GF-D8 (cell line): Measurements from ENCODE around the gene KIF16B.
"Not testable (repeated sequence)": the region's sequence is repeated elsewhere in the genome, so short reads cannot be mapped to it uniquely, and the experiment has no call there.

ENCODE experiments used
- DNase-seq: peaks from one replicate; lab custom pipeline; 2025; lab: John Stamatoyannopoulos, UW

Gene KIF16B

DNA sequence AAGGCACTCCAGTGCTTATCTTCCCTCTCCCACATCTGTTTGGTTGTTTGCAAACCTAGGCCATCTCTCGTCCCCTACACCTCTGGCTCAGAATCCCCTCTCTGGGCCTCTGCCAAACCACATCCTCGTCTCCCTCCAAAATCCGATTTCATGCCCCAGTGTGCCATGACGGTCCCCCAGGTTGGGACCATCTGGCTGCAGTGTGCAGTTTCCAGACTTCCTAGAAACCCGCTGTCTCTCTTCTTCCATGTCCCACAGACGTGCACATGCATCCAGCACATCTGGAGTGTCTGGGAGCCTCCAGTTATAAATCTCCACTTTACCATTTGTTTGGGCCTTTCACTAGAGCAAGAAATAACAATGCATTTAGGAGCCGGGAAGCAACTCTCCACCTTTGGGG lies 316.2 kb downstream of the KIF16B start:
- DNase-seq, result no peak

DNA sequence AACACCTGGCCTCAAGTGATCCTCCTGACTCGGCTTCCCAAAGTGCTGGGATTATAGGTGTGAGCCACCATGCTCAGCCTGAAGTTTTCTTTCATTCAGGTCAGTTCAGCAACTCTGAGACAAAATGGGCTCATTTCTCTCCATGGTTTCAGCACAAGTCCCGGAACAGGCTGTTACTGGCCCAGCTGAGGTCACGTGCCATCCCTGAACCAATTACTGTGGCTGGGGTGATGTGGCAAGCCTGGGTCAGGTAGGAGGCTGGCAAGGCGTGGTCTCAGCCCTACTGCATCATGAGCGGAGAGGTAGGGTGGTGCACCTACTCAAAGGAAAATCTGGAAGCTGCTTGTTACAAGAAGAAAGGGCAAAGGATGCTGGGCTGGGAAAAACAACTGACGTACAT lies 326.4 kb downstream of the KIF16B start:
- no peak for DNase-seq

- no peak for DNase-seq
These were observed 327.0 kb downstream of the KIF16B start for GRCh38 chr20:16246291-16246690.

GRCh38 chr20:16245879-16246278 lies 327.4 kb downstream of the KIF16B start:
- DNase-seq, result no peak

GRCh38 chr20:16244892-16245291 lies 328.4 kb downstream of the KIF16B start:
- DNase-seq, result no peak

DNA sequence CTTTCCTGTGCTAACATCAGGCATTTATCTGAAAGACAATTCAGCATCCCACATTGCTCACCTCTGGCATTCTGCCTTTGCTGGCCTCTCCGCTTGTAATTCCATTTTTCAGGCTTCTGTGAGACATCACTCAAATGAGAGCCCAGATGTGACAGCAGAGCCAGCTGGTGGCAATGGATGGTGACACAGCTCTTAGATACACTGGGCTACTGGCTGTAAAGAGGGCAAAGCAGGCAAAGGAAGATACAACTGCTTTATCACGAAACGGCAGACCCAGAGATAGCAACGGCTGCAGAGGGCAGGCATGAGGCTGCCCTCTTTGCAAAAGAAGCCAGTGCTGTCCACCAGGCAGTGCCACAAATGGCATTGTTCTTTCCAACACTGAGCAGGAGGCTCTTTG lies 329.8 kb downstream of the KIF16B start:
- no peak for DNase-seq

DNA sequence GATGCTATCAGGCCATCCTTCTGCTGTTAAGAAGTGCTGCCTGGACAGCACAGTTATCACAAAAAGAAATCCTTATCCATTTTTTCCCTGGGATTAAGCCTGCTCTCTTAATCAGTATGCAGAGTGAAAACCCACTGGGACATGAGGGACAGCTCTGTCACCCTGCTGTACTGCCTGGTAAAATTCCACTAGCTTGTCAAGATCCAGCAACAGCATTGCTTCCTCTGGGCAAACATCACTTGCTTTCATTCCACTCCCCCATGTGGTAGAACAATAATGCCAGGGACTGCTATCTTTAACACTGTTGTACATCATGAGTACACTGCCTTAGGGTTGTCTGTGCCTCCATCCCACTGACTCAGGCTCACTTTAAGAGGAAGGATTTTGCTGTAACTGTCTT lies 331.3 kb downstream of the KIF16B start:
- no peak for DNase-seq

- DNase-seq, result no peak
These were observed 332.9 kb downstream of the KIF16B start for GRCh38 chr20:16240355-16240754.

- no peak for DNase-seq
These were observed 336.5 kb downstream of the KIF16B start for GRCh38 chr20:16236589-16237241.

- DNase-seq, result no peak
These were observed 342.8 kb downstream of the KIF16B start for GRCh38 chr20:16230402-16230801.

DNA sequence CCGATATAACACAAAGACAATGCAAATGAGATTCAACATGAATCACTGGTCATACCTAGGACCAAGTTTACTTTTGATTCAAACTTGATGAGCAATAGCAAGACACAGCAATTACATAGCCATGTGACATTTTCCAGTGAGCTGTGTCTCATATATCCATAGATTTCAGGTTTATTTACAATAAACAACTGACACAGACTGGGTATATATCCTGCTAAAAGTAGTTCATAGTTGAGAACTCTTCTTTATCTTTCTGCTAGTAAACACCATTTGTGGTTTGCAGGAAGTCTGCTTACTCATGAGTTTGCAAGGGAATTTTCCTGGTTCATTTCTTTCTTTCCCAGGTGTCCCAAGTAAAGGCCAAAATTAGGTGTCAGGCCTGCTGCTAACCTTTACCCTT lies 343.4 kb downstream of the KIF16B start:
- no peak for DNase-seq

- no peak for DNase-seq
These were observed 344.5 kb downstream of the KIF16B start for GRCh38 chr20:16228722-16229121.

DNA sequence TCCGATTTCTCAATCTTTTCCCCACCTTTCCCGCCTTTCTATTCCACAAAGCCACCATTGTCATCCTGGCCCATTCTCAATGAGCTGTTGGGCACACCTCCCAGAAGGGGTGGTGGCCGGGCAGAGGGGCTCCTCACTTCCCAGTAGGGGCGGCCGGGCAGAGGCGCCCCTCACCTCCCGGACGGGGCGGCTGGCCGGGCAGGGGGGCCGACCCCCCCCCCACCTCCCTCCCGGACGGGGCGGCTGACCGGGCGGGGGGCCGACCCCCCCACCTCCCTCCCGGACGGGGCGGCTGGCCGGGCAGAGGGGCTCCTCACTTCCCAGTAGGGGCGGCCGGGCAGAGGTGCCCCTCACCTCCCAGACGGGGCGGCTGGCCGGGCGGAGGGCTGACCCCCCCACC lies 346.3 kb downstream of the KIF16B start:
- DNase-seq, result not testable (repeated sequence)

GRCh38 chr20:16224836-16225235 lies 348.4 kb downstream of the KIF16B start:
- DNase-seq, result no peak

GRCh38 chr20:16222859-16223411 lies 350.3 kb downstream of the KIF16B start:
- DNase-seq, result no peak
